Spleen (tissue), 7 donors: ENCODE data around the gene CSNK1A1.

Experiments
- CTCF ChIP-seq, 11 experiments: fragments of 200-600 bp in 7 of 11; fragments of 450-650 bp in 4 of 11; sonication (generic) in 4 of 11; IDR thresholded peaks in 8 of 11; conservative IDR thresholded peaks in 3 of 11; 1 replicate in 7 of 11; 2 replicates in 4 of 11; pipeline versions ENCODE4 v1.4.0 to v1.8.0; 2016 to 2021; ENCODE audit warnings: antibody characterized with exemption in 11 of 11, inconsistent platforms in 4 of 11, mild to moderate bottlenecking in 1 of 11
- POLR2A ChIP-seq, 3 donors: fragments of 450-650 bp; IDR thresholded peaks; one replicate each; pipeline ENCODE4 v1.5.1; 2017; ENCODE audit warnings: antibody characterized with exemption in 3 of 3, mild to moderate bottlenecking in 1 of 3
- donor health status: DM: no; HTN: no; CAD: no; lungs with moderate emphysema.
- donor health status: DM: no; HTN: no; CAD: no.
- donor health status: DM: no; HTN: no; CAD: no.

DNA sequence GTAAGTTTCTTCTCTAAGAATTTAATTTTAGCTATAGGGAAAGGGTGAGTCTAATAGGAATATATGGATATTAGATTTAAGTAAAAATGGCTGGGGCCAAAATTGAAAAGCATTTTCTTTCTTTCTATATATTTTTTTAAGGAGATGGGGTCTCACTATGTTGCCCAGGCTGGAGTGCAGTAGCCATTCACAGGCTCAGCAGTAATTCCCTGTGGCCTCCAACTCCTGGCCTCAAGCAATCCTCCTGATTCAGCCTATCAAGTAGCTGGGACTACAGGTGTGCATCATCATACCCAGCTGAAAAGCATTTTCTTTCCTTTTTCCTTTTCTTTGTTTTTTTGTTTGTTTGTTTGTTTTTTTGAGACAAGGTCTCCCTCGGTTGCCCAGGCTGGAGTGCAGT, 41.1 kb downstream of the CSNK1A1 start:
- TF ChIP-seq CTCF (IDR thresholded peaks at IDR 0.05 in 8 of 11, conservative IDR thresholded peaks at IDR 0.05 in 3 of 11) (no peak), POLR2A (IDR thresholded peaks at IDR 0.05) (no peak)
